Measurements from ENCODE around the gene TMEM141.

Gene TMEM141

GRCh38 chr9:136745389-136746154 lies 45.6 kb upstream of the TMEM141 start:
- in situ Hi-C loops (cut with MboI; ENCODE audit: low pct_unique_long_range_greater_than_20kb, low sequenced_read_pairs, unreplicated experiment) = no loop called here
- TF ChIP-seq CTCF (IDR thresholded peaks at IDR 0.05; ENCODE audit: extremely low read depth, insufficient read depth, missing control alignments) = no peak
- no peak for DNase-seq (ENCODE audit: low spot score)

GRCh38 chr9:136746155-136746490 lies 45.0 kb upstream of the TMEM141 start:
- in situ Hi-C loops (cut with MboI; ENCODE audit: low pct_unique_long_range_greater_than_20kb, low sequenced_read_pairs, unreplicated experiment) = no loop called here
- DNase-seq (ENCODE audit: low spot score) = no peak
- TF ChIP-seq CTCF (IDR thresholded peaks at IDR 0.05; ENCODE audit: extremely low read depth, insufficient read depth, missing control alignments) = no peak

- no peak for TF ChIP-seq CTCF (IDR thresholded peaks at IDR 0.05; ENCODE audit: extremely low read depth, insufficient read depth, missing control alignments)
- in situ Hi-C loops (cut with MboI; ENCODE audit: low pct_unique_long_range_greater_than_20kb, low sequenced_read_pairs, unreplicated experiment) = no loop called here
- no peak for DNase-seq (ENCODE audit: low spot score)
Observed at GRCh38 chr9:136746621-136747020, 44.5 kb upstream of the TMEM141 start.

GRCh38 chr9:136747161-136748060 lies 43.7 kb upstream of the TMEM141 start:
- no peak for TF ChIP-seq CTCF (IDR thresholded peaks at IDR 0.05; ENCODE audit: extremely low read depth, insufficient read depth, missing control alignments)
- in situ Hi-C loops (cut with MboI; ENCODE audit: low pct_unique_long_range_greater_than_20kb, low sequenced_read_pairs, unreplicated experiment) = no loop called here
- DNase-seq (ENCODE audit: low spot score) = no peak

- in situ Hi-C loops (cut with MboI; ENCODE audit: low pct_unique_long_range_greater_than_20kb, low sequenced_read_pairs, unreplicated experiment) = no loop called here
- no peak for DNase-seq (ENCODE audit: low spot score)
- no peak for TF ChIP-seq CTCF (IDR thresholded peaks at IDR 0.05; ENCODE audit: extremely low read depth, insufficient read depth, missing control alignments)
Observed at GRCh38 chr9:136748201-136748600, 42.9 kb upstream of the TMEM141 start, which contains the start of gene LCN6. LCN6 (minus strand) TSS chr9:136748525; CDS start chr9:136748483, 42 bp downstream.

GRCh38 chr9:136748666-136749611 lies 42.2 kb upstream of the TMEM141 start:
- in situ Hi-C loops (cut with MboI; ENCODE audit: low pct_unique_long_range_greater_than_20kb, low sequenced_read_pairs, unreplicated experiment) = no loop called here
- TF ChIP-seq CTCF (IDR thresholded peaks at IDR 0.05; ENCODE audit: extremely low read depth, insufficient read depth, missing control alignments) = no peak
- DNase-seq (ENCODE audit: low spot score) = no peak
